Endothelial cell of umbilical vein (primary cell): ENCODE data around the gene AFF4. TPM values are rescaled to one million over a fixed set of nuclear protein-coding genes. Genes with fewer than 3 reads are reported as not detected.

Experiments used
- BruUV-seq: library from RNA; stranded (reverse); fragments of 400-500 nt; replicated peaks from 2 replicates; lab custom pipeline; 2021; lab: Mats Ljungman, UMichigan
- CTCF ChIA-PET: fragments of 300-600, 350-600 bp; sonication (Branson Sonifier 250); formaldehyde crosslinking; loops from one replicate; lab custom pipeline; 2021; ENCODE audit warnings: antibody characterized with exemption, inconsistent platforms; lab: Charles Lee
- POLR2A ChIA-PET: fragments of 300-600, 350-600 bp; sonication (Branson Sonifier 250); formaldehyde crosslinking; loops from one replicate; lab custom pipeline; 2021; ENCODE audit warnings: antibody characterized with exemption, inconsistent platforms; lab: Charles Lee
- DNase-seq: peaks from one replicate; pipeline ENCODE4 v3.0.0-alpha.2; 2011; ENCODE audit warnings: low read depth, low spot score
- FAIRE-seq: peaks from 2 replicates; lab custom pipeline; 2011; peaks lifted over from hg19 to GRCh38; lab: Jason Lieb, UNC
- H2AFZ ChIP-seq: 2 replicates; pipeline ENCODE4 v1.6.0; 2012; ENCODE audit warnings: low read depth, low read length, control low read depth, inconsistent platforms
- H3K27ac ChIP-seq: 2 replicates; pipeline ENCODE4 v1.5.1; 2011; ENCODE audit warnings: low read depth, mild to moderate bottlenecking, control low read depth, low read length, moderate library complexity; ENCODE audit not compliant: insufficient read depth
- H3K27me3 ChIP-seq, 2 experiments: 2 replicates each; pipeline versions ENCODE4 v1.6.0 to v1.6.1; 2011; ENCODE audit warnings: low read length in 2 of 2, mixed read lengths in 1 of 2; ENCODE audit not compliant: control insufficient read depth in 2 of 2, insufficient read depth in 2 of 2
- H3K36me3 ChIP-seq, 2 experiments: 2 replicates in 1 of 2; 3 replicates in 1 of 2; pipeline ENCODE4 v1.5.1; 2011; ENCODE audit warnings: low read length in 2 of 2, mild to moderate bottlenecking in 1 of 2, moderate library complexity in 1 of 2; ENCODE audit not compliant: control insufficient read depth in 2 of 2, insufficient read depth in 2 of 2; ENCODE audit errors: extremely low read depth in 1 of 2
- H3K4me1 ChIP-seq: 3 replicates; pipeline ENCODE4 v1.5.1; 2011; ENCODE audit warnings: mild to moderate bottlenecking, low read length; ENCODE audit not compliant: control insufficient read depth, insufficient read depth; ENCODE audit errors: extremely low read depth
- H3K4me2 ChIP-seq: 2 replicates; pipeline ENCODE4 v1.6.1; 2011; ENCODE audit warnings: low read length, control low read depth, mixed read lengths; ENCODE audit not compliant: insufficient read depth
- H3K4me3 ChIP-seq, 3 experiments: fragments of 200-600 bp in 1 of 3; sonication (generic), shearing (Covaris generic) in 1 of 3; replicated peaks in 1 of 3; 2 replicates each; pipeline ENCODE4 v1.5.1; 2011 to 2016; ENCODE audit warnings: control low read depth in 3 of 3, low read length in 3 of 3, mild to moderate bottlenecking in 2 of 3, inconsistent platforms in 1 of 3, low read depth in 1 of 3, moderate library complexity in 1 of 3; ENCODE audit not compliant: insufficient read depth in 1 of 3
- H3K79me2 ChIP-seq: 2 replicates; pipeline ENCODE4 v1.6.0; 2012; ENCODE audit warnings: low read length, inconsistent platforms; ENCODE audit not compliant: control insufficient read depth, insufficient read depth
- H3K9ac ChIP-seq: replicated peaks from 2 replicates; pipeline ENCODE3; 2011; ENCODE audit warnings: low read length, control low read depth; ENCODE audit not compliant: insufficient read depth; ENCODE audit errors: extremely low read depth
- H3K9me1 ChIP-seq: replicated peaks from 3 replicates; pipeline ENCODE4 v1.6.0; 2011; ENCODE audit warnings: mild to moderate bottlenecking, low read length; ENCODE audit not compliant: control insufficient read depth, insufficient read depth; ENCODE audit errors: extremely low read depth
- H3K9me3 ChIP-seq: replicated peaks from 2 replicates; pipeline ENCODE4 v1.5.1; 2012; ENCODE audit warnings: low read length, inconsistent platforms; ENCODE audit not compliant: control insufficient read depth, insufficient read depth
- H4K20me1 ChIP-seq: replicated peaks from 2 replicates; pipeline ENCODE3; 2011; ENCODE audit warnings: mild to moderate bottlenecking, low read length; ENCODE audit not compliant: control insufficient read depth, insufficient read depth; ENCODE audit errors: extremely low read depth
- CTCF ChIP-seq, 2 donors: IDR thresholded peaks; 1 replicate in 1 of 2; 2 replicates in 1 of 2; pipeline ENCODE4 v1.5.1; 2011; ENCODE audit warnings: low read length in 2 of 2, mild to moderate bottlenecking in 2 of 2, moderate library complexity in 2 of 2, control low read depth in 1 of 2, inconsistent platforms in 1 of 2, low read depth in 1 of 2; ENCODE audit not compliant: insufficient read depth in 1 of 2; ENCODE audit errors: extremely low read depth in 1 of 2
- EZH2 ChIP-seq: IDR thresholded peaks from 2 replicates; pipeline ENCODE4 v1.6.1; 2012; ENCODE audit warnings: borderline replicate concordance, low read depth, mild to moderate bottlenecking, moderate library complexity, low read length, inconsistent platforms; ENCODE audit not compliant: severe bottlenecking
- FOS ChIP-seq: IDR thresholded peaks from 2 replicates; pipeline ENCODE4 v1.6.1; 2011; ENCODE audit warnings: mild to moderate bottlenecking, low read length, moderate library complexity, borderline replicate concordance; ENCODE audit not compliant: insufficient read depth
- GATA2 ChIP-seq: IDR thresholded peaks from 2 replicates; pipeline ENCODE4 v1.7.0; 2011; ENCODE audit warnings: low read depth, mild to moderate bottlenecking, moderate library complexity, mixed read lengths, low read length; ENCODE audit not compliant: insufficient read length, insufficient read depth
- JUN ChIP-seq: IDR thresholded peaks from 2 replicates; pipeline ENCODE4 v1.6.1; 2011; ENCODE audit warnings: borderline replicate concordance, low read depth; ENCODE audit not compliant: insufficient read length, insufficient read depth
- MAX ChIP-seq: IDR thresholded peaks from 2 replicates; pipeline ENCODE4 v1.6.1; 2011; ENCODE audit not compliant: insufficient read depth, insufficient read length
- MYC ChIP-seq: IDR thresholded peaks from one replicate; pipeline ENCODE4 v1.6.1; 2011; ENCODE audit warnings: mild to moderate bottlenecking, low read depth, low read length
- POLR2A ChIP-seq: IDR thresholded peaks from 2 replicates; pipeline ENCODE4 v1.6.1; 2012; ENCODE audit warnings: low read depth, mild to moderate bottlenecking, control low read depth, low read length
- POLR2AphosphoS5 ChIP-seq: IDR thresholded peaks from 2 replicates; pipeline ENCODE4 v1.6.1; 2012; ENCODE audit warnings: low read depth, mild to moderate bottlenecking, control low read depth, low read length, moderate library complexity; ENCODE audit not compliant: insufficient read depth
- dilution Hi-C: fragments of 300-500 bp; cut with MboI; formaldehyde crosslinking; loops from one replicate; pipeline ENCODE4 v1.15.0; 2019; ENCODE audit warnings: low sequenced_read_pairs; ENCODE audit not compliant: extremely low pct_ligation_motif_present
- intact Hi-C: fragments of 100-400 bp; cut with micrococcal nuclease; formaldehyde crosslinking; loops from one replicate; pipeline ENCODE4 v1.10.0; 2022
- polyA plus RNA-seq, 4 experiments: library from polyadenylated mRNA; depleted of rRNA in 3 of 4; stranded (reverse) in 3 of 4; unstranded in 1 of 4; fragments of >200 nt; gene quantifications; 2 replicates each; pipeline versions ENCODE4 v1.2.1 to v1.2.3, GENCODE V29; 2011 to 2012; ENCODE audit warnings: missing spikeins in 1 of 4
- total RNA-seq: library from RNA; stranded (reverse); gene quantifications from 2 replicates; pipeline ENCODE4 v1.2.3, GENCODE V29; 2021

Gene AFF4
- total and polyA plus RNA-seq, 2 donors (not counting 3 experiments of a cell fraction or from before 2014, with no cell fraction given) = 27.0 to 88.3 TPM

- TF ChIP-seq GATA2 = no peak
- peak; percentile 4 for TF ChIP-seq FOS
- TF ChIP-seq POLR2A = peak; percentile 32
- peak overlapping the region; percentile 81 for H3K27ac ChIP-seq
- H3K4me3 ChIP-seq = peak overlapping the region; percentile 83 to 98 (median 84)
- H3K9ac ChIP-seq = peak overlapping the region; percentile 99
- intact Hi-C loops = loop anchor here (1.0 to 5.0 kb wide), 4 partner anchors 14 to 280 kb away; partner anchors contain the start of gene ZCCHC10
- no peaks in the 10 kb centered on the region for H3K36me3 ChIP-seq
- H3K27me3 ChIP-seq = no peaks in the 10 kb centered on the region
- no peaks in the 10 kb centered on the region for H3K9me1 ChIP-seq
- FAIRE-seq = peak; percentile 81
- dilution Hi-C loops = no loop called here
- no peaks in the 10 kb centered on the region for H3K9me3 ChIP-seq
- ChIA-PET CTCF (interaction anchor here (0.7 kb wide), 1 partner anchor 115 kb away, joined by 3 read pairs; no protein-coding TSS in a partner anchor), POLR2A (interaction anchor here (0.6 to 1.9 kb wide), 5 partner anchors 13 to 996 kb away, joined by 4 to 9 read pairs (median 5); partner anchors contain the start of gene HSPA4)
- DNase-seq = peak; percentile 84
- peak overlapping the region; percentile 96 for H3K4me2 ChIP-seq
- H2AFZ ChIP-seq = no peak overlapping the region
- BruUV-seq = TSS peak; percentile 39
- H3K4me1 ChIP-seq = peaks cover 15% of the 10 kb centered on the region
- H4K20me1 ChIP-seq = peaks cover 20% of the 10 kb centered on the region
- H3K79me2 ChIP-seq = peaks cover 58% of the 10 kb centered on the region
Observed at GRCh38 chr5:132962429-132963021, 909 bp downstream of the AFF4 start.

GRCh38 chr5:132961887-132962286 is 1.5 kb downstream of the AFF4 start:
- Histone ChIP-seq H3K9me1 (no peaks in the 10 kb centered on the region), H3K27me3 (no peaks in the 10 kb centered on the region), H3K79me2 (peaks cover 64% of the 10 kb centered on the region), H3K9ac (peak overlapping the region; percentile 99), H4K20me1 (peaks cover 20% of the 10 kb centered on the region), H3K4me3 (peak overlapping the region; percentile 83 to 98 (median 84)), H3K36me3 (no peaks in the 10 kb centered on the region), H3K9me3 (no peaks in the 10 kb centered on the region), H2AFZ (no peak overlapping the region), H3K4me1 (peaks cover 15% of the 10 kb centered on the region), H3K4me2 (peak overlapping the region; percentile 96), H3K27ac (peak overlapping the region; percentile 81)
- no TSS peak for BruUV-seq
- FAIRE-seq (peak; percentile 60), DNase-seq (peak; percentile 46)
- intact Hi-C loops = loop anchor here (2.0 to 5.0 kb wide), 2 partner anchors 13 to 280 kb away; no protein-coding TSS in a partner anchor
- dilution Hi-C loops = no loop called here
- CTCF ChIA-PET = interaction anchor here (1.1 kb wide), 1 partner anchor 12 kb away, joined by 3 read pairs; no protein-coding TSS in a partner anchor
- POLR2A ChIA-PET = interaction anchor here (1.0 to 1.3 kb wide), 2 partner anchors 12 to 86 kb away, joined by 4 to 5 read pairs; no protein-coding TSS in a partner anchor
- TF ChIP-seq EZH2 (no peak), JUN (no peak), FOS (no peak), GATA2 (no peak), POLR2A (no peak), MYC (no peak), MAX (no peak), POLR2AphosphoS5 (no peak), CTCF (IDR thresholded peaks at IDR 0.05; ENCODE audit: extremely low read depth in 1 of 2, insufficient read depth in 1 of 2, low read depth in 1 of 2, low read length in 2 of 2) (no peak)
